ENCODE results near the gene SLC8A3.

GRCh38 chr14:70020352-70021170, 168.2 kb downstream of the SLC8A3 start:
- TF ChIP-seq CTCF (IDR thresholded peaks at IDR 0.05) (no peak), POLR2A (IDR thresholded peaks at IDR 0.05) (no peak)
